HG03066 (cell line): Measurements from ENCODE around the gene UHRF1.

ENCODE experiments used
- ATAC-seq: cut with Tn5 transposase; IDR thresholded peaks from one replicate; pipeline ENCODE4 v1.9.1; 2021; ENCODE audit warnings: low read depth; ENCODE audit not compliant: unreplicated experiment

The UHRF1 gene

GRCh38 chr19:4986056-4986455, 76.8 kb downstream of the UHRF1 start:
- ATAC-seq, result no peak

DNA sequence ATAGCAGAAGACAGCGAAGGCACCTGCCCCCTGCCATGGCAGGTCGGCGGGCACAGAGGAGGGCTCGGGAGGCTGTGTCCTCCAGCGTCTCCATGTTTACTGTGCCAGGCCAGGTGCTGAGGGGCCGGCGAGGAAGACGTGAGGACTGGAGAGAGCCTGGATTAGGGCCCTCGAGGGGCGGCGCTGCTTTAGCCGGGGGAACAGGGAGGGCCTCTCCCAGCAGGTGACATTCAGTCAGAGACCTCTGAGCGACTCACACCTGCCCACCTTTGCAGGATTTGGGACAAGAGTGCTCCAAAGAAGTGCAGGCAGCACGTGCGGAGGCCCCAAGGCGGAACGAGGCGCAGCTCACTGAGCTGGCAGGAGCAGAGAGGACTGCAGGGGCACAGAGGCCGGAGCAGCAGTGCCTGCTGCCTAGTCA, 77.2 kb downstream of the UHRF1 start:
- ATAC-seq, result no peak

DNA sequence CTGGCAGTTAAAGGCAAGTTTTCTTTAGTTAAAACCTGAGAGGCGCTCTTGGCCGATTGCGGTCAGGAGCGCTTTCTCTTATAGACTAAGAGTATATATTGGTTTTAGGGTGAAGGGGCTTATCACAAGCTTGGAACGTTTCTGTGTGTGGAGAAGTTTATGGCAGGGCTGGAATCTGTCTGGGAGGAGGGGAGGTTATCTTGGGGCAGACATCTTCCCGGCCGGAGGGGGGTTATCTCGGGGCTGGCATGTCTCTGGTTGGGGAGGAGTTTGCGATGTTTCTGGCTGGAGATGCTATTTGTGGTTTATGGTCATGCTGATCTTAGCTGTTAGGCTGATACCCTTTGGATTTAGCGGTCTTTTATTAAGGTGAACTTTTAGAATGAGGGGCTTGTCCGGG, 78.0 kb downstream of the UHRF1 start:
- no peak for ATAC-seq

DNA sequence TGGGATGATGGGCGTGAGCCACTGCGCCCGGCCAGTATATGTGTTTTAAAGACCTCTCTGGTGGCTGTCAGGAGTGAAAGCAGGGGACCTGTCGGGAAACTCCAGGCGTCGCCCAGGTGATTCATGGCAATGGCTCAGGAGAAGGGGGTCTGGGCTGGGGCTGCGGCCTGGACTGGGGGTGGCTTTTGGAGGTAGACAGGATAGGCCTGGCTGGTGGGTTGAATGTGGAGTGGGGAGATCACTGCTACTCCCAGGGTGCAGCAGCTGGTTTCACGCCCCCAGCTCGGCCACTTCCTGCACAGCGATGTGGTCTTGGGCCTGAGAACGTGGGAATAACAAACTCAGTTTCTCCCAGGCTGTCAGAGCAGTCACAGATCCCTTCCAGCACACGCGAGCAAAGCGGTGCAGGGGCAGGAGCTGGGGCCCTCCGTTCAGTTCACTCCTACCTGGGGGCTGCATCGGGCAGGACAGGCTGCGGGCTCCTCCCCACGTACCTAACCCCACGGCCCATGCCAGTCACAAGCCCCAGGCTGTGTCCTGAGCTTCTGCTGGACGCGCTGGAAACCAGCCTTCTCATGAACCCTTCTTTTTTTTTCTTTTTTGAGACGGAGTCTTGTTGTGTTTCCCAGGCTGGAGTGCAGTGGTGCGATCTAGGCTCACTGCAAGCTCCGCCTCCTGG, 78.5 kb downstream of the UHRF1 start:
- ATAC-seq, result no peak

- no peak for ATAC-seq
Measured at GRCh38 chr19:4988770-4989251, 79.5 kb downstream of the UHRF1 start.

DNA sequence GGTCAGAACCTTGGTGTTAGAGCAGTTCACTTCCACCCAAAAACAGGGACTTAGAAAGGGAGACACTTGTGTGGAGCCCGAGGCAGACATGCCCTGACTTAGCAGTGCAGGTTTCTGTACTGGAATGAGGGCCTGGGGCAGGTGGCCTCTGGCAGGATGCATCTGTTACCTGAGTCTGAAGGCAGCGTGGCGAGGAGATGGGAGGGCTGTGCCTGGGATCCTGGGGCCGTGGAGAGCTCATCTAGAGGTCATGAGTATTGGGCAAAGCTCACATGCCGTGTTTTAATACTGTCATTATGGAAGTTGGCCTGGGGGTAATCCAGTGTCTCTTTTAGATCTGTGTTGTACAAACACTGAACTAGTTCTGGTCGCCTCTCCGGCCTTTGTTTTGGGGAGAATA, 81.0 kb downstream of the UHRF1 start:
- no peak for ATAC-seq

- ATAC-seq, result no peak
Measured at GRCh38 chr19:4991538-4991937, 82.2 kb downstream of the UHRF1 start.

- ATAC-seq, result no peak
Measured at GRCh38 chr19:4991996-4992698, 82.8 kb downstream of the UHRF1 start.

DNA sequence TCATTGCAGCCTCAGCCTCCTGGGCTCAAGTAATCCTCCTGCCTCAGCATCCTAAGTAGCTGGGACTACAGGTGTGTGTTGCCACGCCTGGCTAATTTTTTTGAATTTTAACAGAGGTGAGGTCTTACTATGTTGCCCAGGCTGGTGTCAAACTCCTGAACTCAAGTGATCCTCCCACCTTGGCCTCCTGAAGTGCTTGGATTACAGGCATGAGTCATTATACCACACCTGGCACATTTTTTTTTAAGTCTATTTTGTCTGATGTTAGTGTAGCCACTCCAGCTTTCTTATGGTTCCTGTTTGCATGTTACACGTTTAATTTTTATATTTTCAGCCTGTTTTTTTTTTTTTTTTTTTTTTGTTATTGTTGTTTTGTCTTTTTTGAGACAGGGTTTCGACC, 84.4 kb downstream of the UHRF1 start:
- ATAC-seq, result no peak

DNA sequence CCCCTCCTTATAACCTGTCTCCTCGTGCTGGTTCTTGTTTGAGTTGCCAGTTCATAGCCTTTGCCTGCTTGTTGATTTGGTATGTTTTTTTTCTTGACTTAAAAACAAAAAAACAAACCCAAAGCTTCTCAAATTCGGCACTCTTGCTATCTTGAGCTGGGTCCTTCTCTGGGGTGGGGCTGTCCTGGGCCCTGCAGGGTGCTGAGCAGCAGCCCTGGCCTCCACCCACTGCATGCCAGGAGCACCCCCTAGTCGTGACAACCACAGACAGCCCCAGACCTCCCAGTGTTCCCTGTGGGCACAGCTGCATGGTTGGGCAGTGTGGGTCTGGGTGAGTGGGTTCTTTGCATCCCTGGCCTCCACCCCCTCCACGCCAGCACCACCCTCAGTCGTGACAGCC, 87.4 kb downstream of the UHRF1 start:
- no peak for ATAC-seq

- no peak for ATAC-seq
Measured at GRCh38 chr19:4997297-4997696, 88.0 kb downstream of the UHRF1 start.

DNA sequence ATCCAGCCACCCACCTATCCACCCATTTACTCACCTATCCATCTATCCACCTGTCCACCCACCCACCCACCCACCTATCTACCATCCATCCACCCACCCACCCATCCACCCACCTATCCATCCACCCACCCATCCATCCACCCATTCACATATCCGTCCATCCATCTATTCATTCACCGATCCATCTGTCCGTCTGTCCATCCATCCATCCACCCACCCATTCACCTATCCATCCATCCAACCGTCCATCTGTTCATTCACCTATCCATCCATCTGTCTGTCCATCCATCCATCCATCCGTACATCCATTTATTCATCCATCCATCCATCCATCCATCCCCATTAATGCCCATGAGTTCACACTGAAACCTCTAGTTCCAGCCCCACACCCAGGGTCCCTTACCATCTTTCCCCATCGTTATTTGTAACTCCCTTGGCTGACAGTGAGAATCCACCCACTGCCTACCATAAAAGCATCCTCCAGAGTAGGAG, 90.9 kb downstream of the UHRF1 start:
- ATAC-seq, result no peak

DNA sequence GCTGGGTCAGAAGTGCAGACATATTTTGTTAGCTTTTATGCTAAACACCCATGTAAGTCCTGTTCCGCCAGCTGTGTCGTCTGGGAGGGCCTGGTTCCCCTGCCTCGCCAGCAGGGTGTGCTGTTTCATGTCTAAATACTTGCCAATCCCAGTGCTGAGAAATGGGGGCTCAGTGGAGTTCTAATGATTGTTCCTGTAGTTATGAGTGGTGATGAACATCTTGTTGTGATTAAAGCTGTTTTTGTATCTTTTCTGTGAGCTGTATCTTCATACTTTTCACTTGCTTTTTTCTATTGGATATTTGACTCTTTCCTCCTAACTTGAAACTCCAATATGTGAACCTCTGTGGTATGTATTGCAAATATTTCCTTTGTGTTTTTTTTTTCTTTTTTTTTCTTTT, 92.3 kb downstream of the UHRF1 start:
- ATAC-seq, result no peak

GRCh38 chr19:5002143-5002542, 92.8 kb downstream of the UHRF1 start:
- no peak for ATAC-seq

DNA sequence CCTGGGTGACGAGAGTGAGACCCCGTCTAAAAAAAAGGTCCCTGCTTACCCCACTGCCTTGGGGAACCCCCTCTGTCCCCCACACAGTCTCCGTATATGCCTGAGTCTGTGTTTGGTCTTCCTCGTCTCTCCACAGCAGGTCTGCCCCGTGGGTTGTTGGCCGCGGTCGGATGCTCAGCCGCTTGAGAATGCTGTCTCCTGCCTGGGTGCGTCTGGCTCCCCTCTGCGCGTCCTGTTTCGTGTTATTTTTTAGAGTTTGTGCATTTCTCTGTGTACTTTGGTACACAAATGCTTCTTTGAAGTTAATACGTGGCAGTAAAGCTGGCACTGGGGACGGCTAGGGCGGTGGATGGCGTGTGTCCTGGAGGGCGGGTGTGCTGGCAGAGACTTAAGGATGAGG, 94.5 kb downstream of the UHRF1 start:
- ATAC-seq, result no peak

DNA sequence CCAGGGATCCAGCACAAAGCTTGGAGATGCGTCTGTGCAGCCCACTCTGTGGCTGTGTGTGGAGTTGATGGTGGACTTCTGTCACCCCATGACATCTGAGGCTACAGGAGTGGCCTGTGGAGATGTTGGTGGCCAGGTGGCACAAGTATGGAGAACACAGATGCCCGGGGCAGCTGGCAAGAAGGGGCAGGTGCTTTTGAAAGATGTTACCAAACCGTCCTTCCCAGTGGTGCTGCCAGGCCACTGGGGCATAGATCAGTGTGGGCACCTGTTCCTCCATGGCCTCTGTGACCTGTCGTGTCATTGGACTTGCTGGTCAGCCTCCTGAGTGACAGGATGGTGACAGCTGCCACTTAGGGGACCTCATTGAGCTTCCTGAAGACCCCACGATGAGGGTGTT, 95.8 kb downstream of the UHRF1 start:
- no peak for ATAC-seq

- no peak for ATAC-seq
Measured at GRCh38 chr19:5006201-5006600, 96.9 kb downstream of the UHRF1 start.

- ATAC-seq, result no peak
Measured at GRCh38 chr19:5006821-5007220, 97.5 kb downstream of the UHRF1 start.
